ENCODE measurements around the gene AREL1.

The AREL1 gene

GRCh38 chr14:74638966-74639365, 73.9 kb downstream of the AREL1 start:
- in situ Hi-C loops (cut with MboI; ENCODE audit: low sequenced_read_pairs), result no loop called here

- in situ Hi-C loops (cut with MboI; ENCODE audit: low sequenced_read_pairs), result no loop called here
These were observed 74.8 kb downstream of the AREL1 start for GRCh38 chr14:74638066-74638465.

GRCh38 chr14:74637178-74637550, 75.7 kb downstream of the AREL1 start:
- in situ Hi-C loops (cut with MboI; ENCODE audit: low sequenced_read_pairs), result no loop called here

GRCh38 chr14:74636424-74637177, 76.3 kb downstream of the AREL1 start:
- in situ Hi-C loops (cut with MboI; ENCODE audit: low sequenced_read_pairs), result no loop called here

- in situ Hi-C loops (cut with MboI; ENCODE audit: low sequenced_read_pairs), result no loop called here
These were observed 77.0 kb downstream of the AREL1 start for GRCh38 chr14:74635847-74636246.

GRCh38 chr14:74634964-74635363, 77.9 kb downstream of the AREL1 start:
- in situ Hi-C loops (cut with MboI; ENCODE audit: low sequenced_read_pairs), result no loop called here

- in situ Hi-C loops (cut with MboI; ENCODE audit: low sequenced_read_pairs), result no loop called here
These were observed 78.4 kb downstream of the AREL1 start for GRCh38 chr14:74634481-74634880.

- in situ Hi-C loops (cut with MboI; ENCODE audit: low sequenced_read_pairs), result no loop called here
These were observed 81.8 kb downstream of the AREL1 start for GRCh38 chr14:74630881-74631690.

- in situ Hi-C loops (cut with MboI; ENCODE audit: low sequenced_read_pairs), result no loop called here
These were observed 84.5 kb downstream of the AREL1 start for GRCh38 chr14:74628418-74628817.

GRCh38 chr14:74627076-74627475, 85.8 kb downstream of the AREL1 start:
- in situ Hi-C loops (cut with MboI; ENCODE audit: low sequenced_read_pairs), result no loop called here

- in situ Hi-C loops (cut with MboI; ENCODE audit: low sequenced_read_pairs), result no loop called here
These were observed 90.6 kb downstream of the AREL1 start for GRCh38 chr14:74622257-74622656.

GRCh38 chr14:74621556-74621955, 91.3 kb downstream of the AREL1 start:
- in situ Hi-C loops (cut with MboI; ENCODE audit: low sequenced_read_pairs), result no loop called here

- in situ Hi-C loops (cut with MboI; ENCODE audit: low sequenced_read_pairs), result no loop called here
These were observed 92.0 kb downstream of the AREL1 start for GRCh38 chr14:74620923-74621322.

GRCh38 chr14:74620497-74620921, 92.4 kb downstream of the AREL1 start:
- in situ Hi-C loops (cut with MboI; ENCODE audit: low sequenced_read_pairs), result no loop called here

- in situ Hi-C loops (cut with MboI; ENCODE audit: low sequenced_read_pairs), result no loop called here
These were observed 93.2 kb downstream of the AREL1 start for GRCh38 chr14:74619672-74620131.

- in situ Hi-C loops (cut with MboI; ENCODE audit: low sequenced_read_pairs), result no loop called here
These were observed 94.6 kb downstream of the AREL1 start for GRCh38 chr14:74618078-74618952.

GRCh38 chr14:74616996-74617700, 95.7 kb downstream of the AREL1 start:
- in situ Hi-C loops (cut with MboI; ENCODE audit: low sequenced_read_pairs), result no loop called here

- in situ Hi-C loops (cut with MboI; ENCODE audit: low sequenced_read_pairs), result no loop called here
These were observed 96.4 kb downstream of the AREL1 start for GRCh38 chr14:74616507-74616906.

GRCh38 chr14:74615735-74616134, 97.1 kb downstream of the AREL1 start:
- in situ Hi-C loops (cut with MboI; ENCODE audit: low sequenced_read_pairs), result no loop called here
